Body of pancreas (tissue), 4 donors: ENCODE data around the gene WRNIP1. TPM values are rescaled to one million over a fixed set of nuclear protein-coding genes. Genes with fewer than 3 reads are reported as not detected.
"Not testable (repeated sequence)": the region's sequence is repeated elsewhere in the genome, so short reads cannot be mapped to it uniquely, and the experiment has no call there.

Experiments
- ATAC-seq: fragments of 150-250 bp; one replicate; pipeline ENCODE4 v1.9.1; 2016
- DNase-seq, 4 donors: peaks; one replicate each; pipeline ENCODE4 v3.0.0-alpha.2; 2019
- H3K27ac ChIP-seq, 4 donors: fragments of 200-600 bp; sonication (generic); 1 replicate in 3 of 4; 2 replicates in 1 of 4; pipeline versions ENCODE4 v1.5.1 to v1.6.1; 2016 to 2019; ENCODE audit warnings: mild to moderate bottlenecking in 1 of 4, mixed read lengths in 1 of 4, moderate library complexity in 1 of 4
- H3K27me3 ChIP-seq, 2 donors: fragments of 200-600 bp; sonication (generic); one replicate each; pipeline ENCODE4 v1.6.0; 2016; ENCODE audit warnings: mild to moderate bottlenecking in 1 of 2
- H3K36me3 ChIP-seq, 2 donors: fragments of 200-600 bp; sonication (generic); replicated peaks in 1 of 2; 2 replicates each; pipeline ENCODE4 v1.5.1; 2016; ENCODE audit warnings: low read depth in 2 of 2; ENCODE audit not compliant: insufficient read depth in 1 of 2
- H3K4me1 ChIP-seq: fragments of 200-600 bp; sonication (generic); one replicate; pipeline ENCODE4 v1.6.0; 2016
- H3K4me3 ChIP-seq, 2 donors: fragments of 200-600 bp; sonication (generic); 1 replicate in 1 of 2; 2 replicates in 1 of 2; pipeline ENCODE4 v1.5.1; 2016 to 2019
- H3K9me3 ChIP-seq, 3 donors: fragments of 200-600 bp; sonication (generic); 1 replicate in 2 of 3; 2 replicates in 1 of 3; pipeline ENCODE4 v1.5.1; 2016
- POLR2A ChIP-seq, 3 donors: fragments of 450-650 bp; IDR thresholded peaks; one replicate each; pipeline ENCODE4 v1.6.1; 2016; ENCODE audit warnings: antibody characterized with exemption in 3 of 3, mild to moderate bottlenecking in 2 of 3
- WGBS, 2 donors: methylation state at CpG; one replicate each; pipeline ENCODE4 v1.1.5; 2017; 5-methylcytosine and 5-hydroxymethylcytosine counted together
- intact Hi-C: fragments of 100-400 bp; cut with DNase I; formaldehyde crosslinking; loops from one replicate; pipeline ENCODE4 v1.15.1; 2023
- total RNA-seq, 2 donors: library from RNA; depleted of rRNA; stranded (reverse); fragments of >200 nt; gene quantifications; one replicate each; pipeline ENCODE4 v1.1.0, GENCODE V29; 2016
- TF ChIP-seq, protein P1 (sequence below), 7 experiments: fragments of 450-650 bp in 4 of 7; fragments of 200-600 bp in 3 of 7; sonication (generic) in 3 of 7; IDR thresholded peaks; one replicate each; pipeline ENCODE4 v1.5.1; 2016 to 2019; ENCODE audit warnings: antibody characterized with exemption in 7 of 7

WRNIP1 gene
- total RNA-seq, 2 donors from 2014 or later, result 61.0 to 62.0 TPM

DNA sequence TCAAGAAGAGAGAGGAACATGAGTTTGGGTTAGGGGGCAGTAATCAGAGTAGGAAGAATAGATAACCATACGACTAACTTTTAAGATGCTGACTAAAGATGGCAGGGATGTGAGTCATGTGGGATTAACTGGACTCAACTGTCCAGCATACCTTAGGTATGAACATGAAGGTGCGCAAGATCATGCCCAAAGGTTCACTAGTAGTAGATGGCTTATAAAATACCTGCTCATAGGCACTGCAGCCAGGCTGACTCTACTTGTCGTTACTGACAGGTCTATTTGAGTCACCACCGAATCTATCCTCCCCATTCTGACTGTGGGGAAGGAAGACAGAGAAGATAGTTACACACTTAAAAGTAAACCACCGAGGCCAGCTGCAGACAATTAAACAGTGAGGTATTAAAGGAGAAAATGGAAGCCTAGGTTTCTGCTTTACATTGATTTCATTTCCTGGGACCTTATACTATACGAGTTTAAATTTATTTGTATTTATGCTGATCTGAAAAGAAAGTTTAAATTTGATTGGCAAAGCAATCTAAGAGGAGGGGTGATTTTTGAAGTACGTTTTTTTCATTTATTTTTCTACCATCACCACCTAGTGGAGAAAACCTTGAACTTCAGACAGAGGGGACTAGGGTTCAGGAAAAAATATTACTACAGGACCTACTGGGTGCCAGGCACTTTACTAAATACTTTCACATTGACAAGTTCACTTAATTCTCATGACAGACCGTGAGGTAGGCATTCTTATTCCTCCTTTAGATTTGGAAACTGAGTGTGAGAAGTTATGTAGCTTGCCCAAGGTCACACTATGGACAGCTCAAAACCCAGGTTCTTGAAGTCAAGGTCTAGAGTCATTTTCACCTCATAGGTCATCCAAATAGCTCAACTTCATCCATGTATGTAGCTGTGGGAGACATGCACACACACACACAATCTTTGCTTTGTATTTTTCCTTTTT is 4.0 kb upstream of the WRNIP1 start:
- no peak for ATAC-seq
- TF ChIP-seq, protein P1, sequence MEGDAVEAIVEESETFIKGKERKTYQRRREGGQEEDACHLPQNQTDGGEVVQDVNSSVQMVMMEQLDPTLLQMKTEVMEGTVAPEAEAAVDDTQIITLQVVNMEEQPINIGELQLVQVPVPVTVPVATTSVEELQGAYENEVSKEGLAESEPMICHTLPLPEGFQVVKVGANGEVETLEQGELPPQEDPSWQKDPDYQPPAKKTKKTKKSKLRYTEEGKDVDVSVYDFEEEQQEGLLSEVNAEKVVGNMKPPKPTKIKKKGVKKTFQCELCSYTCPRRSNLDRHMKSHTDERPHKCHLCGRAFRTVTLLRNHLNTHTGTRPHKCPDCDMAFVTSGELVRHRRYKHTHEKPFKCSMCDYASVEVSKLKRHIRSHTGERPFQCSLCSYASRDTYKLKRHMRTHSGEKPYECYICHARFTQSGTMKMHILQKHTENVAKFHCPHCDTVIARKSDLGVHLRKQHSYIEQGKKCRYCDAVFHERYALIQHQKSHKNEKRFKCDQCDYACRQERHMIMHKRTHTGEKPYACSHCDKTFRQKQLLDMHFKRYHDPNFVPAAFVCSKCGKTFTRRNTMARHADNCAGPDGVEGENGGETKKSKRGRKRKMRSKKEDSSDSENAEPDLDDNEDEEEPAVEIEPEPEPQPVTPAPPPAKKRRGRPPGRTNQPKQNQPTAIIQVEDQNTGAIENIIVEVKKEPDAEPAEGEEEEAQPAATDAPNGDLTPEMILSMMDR (IDR thresholded peaks at IDR 0.05), result peak in 6 of 7 experiments; percentile 17 to 36 (median 26)
- no peak for TF ChIP-seq POLR2A (IDR thresholded peaks at IDR 0.05)
- Histone ChIP-seq H3K36me3 (no peaks in the 10 kb centered on the region), H3K9me3 (no peaks in the 10 kb centered on the region), H3K4me1 (peaks cover 5% of the 10 kb centered on the region), H3K4me3 (no peak overlapping the region), H3K27me3 (no peaks in the 10 kb centered on the region), H3K27ac (no peak overlapping the region)
- DNase-seq, result no peak
- WGBS, 2 donors, result 52 to 54% methylated on average over 8 of the region's 8 CpGs
- intact Hi-C loops, result no loop called here

DNA sequence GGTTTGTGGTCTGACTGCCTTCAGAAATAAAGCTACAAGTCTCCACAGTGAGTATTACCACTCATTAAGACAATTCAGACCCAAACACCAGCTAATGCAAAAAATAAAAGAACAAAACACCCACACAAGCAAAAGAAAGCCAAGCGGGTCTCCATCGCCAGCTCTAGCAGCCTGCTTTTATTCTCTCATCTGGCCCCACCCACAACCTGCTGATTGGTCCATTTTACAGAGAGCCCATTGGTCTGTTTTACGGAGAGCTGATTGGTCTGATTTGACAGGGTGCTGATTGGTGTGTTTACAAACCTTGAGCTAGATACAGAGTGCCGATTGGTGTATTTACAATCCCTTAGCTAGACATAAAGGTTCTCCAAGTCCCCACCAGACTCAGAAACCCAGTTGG is 2.3 kb upstream of the WRNIP1 start:
- H3K4me1 ChIP-seq, result peaks cover 12% of the 10 kb centered on the region
- H3K27me3 ChIP-seq, H3K36me3 ChIP-seq, H3K4me3 ChIP-seq, H3K9me3 ChIP-seq, ATAC-seq, DNase-seq, intact Hi-C loops, H3K27ac ChIP-seq: not testable (repeated sequence)
- WGBS, 2 donors, result 68 to 83% methylated on average over 3 to 4 of the region's 4 CpGs

DNA sequence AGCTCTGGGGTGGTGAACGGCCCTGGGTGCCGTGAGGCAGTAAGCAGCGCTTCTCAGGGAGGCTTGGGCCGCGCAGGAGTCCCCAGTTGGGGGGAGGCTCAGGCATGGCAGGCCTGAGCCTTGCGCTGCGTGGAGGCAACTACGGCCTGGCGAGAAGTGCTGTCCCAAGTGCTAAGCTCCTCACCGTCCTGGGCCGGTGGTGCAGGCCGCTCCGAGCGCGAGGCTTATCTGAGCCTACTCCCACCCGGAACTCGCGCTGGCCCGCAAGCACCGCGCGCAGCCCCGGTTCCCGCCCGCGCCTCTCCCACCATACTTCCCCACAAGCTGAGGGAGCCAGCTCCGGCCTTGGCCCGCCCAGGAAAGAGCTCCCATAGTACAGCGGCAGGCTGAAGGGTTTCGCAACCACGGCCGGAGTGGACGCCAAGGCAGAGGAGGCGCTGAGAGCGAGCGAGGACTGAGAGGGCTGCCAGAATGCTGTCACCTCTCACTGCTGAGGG is 1.8 kb upstream of the WRNIP1 start:
- Histone ChIP-seq H3K36me3 (no peaks in the 10 kb centered on the region), H3K9me3 (no peaks in the 10 kb centered on the region), H3K27ac (peak overlapping the region in 1 of 4 donors; percentile 88), H3K4me1 (peaks cover 17% of the 10 kb centered on the region), H3K27me3 (no peaks in the 10 kb centered on the region), H3K4me3 (no peak overlapping the region)
- DNase-seq (peak in 1 of 4 donors; percentile 29), ATAC-seq (no peak)
- TF ChIP-seq, protein P1 (IDR thresholded peaks at IDR 0.05), result no peak
- no peak for TF ChIP-seq POLR2A (IDR thresholded peaks at IDR 0.05)
- intact Hi-C loops, result no loop called here
- WGBS, 2 donors, result 94 to 96% methylated on average over 15 to 25 of the region's 36 CpGs

DNA sequence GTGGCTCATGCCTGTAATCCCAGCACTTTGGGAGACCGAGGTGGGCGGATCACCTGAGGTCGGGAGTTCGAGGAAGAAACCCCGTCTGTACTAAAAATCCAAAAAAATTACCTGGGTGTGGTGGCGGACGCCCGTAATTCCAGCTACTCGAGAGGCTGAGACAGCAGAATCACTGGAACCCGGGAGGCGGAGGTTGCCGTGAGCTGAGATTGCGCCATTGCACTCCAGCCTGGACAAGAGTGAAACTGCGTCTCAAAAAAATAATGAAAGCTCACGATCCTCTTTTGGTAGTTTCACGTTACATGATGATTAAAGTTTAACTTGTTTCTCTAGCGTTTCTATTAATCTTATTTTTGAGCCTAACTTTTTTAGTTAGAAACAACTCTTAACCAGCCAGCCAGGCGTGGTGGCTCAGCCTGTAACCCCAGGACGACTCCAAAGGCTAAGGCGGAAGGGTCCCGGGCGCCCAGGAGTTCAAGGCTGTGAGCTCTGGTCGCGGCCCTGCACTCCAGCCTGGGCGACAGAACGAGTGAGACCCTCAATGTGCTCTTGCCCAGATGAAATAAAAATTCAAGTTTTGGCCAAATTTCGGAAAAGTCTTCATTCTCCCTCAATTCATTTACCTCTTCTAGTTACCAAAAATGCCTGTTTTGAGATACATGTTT is 1.2 kb upstream of the WRNIP1 start:
- Histone ChIP-seq H3K36me3 (no peaks in the 10 kb centered on the region), H3K27me3 (no peaks in the 10 kb centered on the region), H3K27ac (peak overlapping the region in 3 of 4 donors; percentile 7 to 88 (median 80)), H3K9me3 (no peaks in the 10 kb centered on the region), H3K4me3 (no peak overlapping the region), H3K4me1 (peaks cover 23% of the 10 kb centered on the region)
- 59 to 63% methylated on average over 27 of the region's 27 CpGs for WGBS, 2 donors
- intact Hi-C loops, result no loop called here
- ATAC-seq, result no peak
- DNase-seq, result no peak
- TF ChIP-seq POLR2A (IDR thresholded peaks at IDR 0.05), result no peak
- TF ChIP-seq, protein P1 (IDR thresholded peaks at IDR 0.05), result no peak

DNA sequence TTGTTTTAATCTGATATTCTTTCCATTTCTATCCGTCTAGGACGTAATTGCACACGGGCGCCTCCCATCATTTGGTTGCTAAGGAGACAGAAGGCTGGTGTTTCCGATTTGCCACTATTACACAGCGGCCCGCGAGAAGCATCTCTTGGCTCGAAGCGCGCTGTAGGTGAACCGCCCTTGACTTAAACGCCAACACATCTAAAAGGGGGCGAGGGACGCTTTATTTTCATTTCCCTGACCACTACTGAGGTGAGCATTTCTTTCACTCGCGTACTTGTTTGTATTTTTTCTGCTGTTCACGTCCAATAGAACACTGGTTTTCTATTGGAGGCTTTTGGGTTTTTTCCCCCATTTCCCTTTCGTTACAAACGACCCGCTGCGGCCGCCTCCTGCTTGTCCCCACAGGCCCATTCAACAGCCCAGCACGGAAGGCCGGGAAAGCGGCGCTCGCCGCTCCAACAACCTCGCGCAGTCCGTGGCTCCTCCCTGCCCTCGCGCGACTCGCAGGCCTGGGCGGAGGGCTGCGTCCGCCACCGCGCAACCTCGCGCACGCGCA is 505 bp upstream of the WRNIP1 start:
- TF ChIP-seq POLR2A (IDR thresholded peaks at IDR 0.05), result peak in 2 of 3 donors; percentile 71 to 79
- TF ChIP-seq, protein P1 (IDR thresholded peaks at IDR 0.05), result no peak
- ATAC-seq (peak; percentile 82), DNase-seq (peak; percentile 44 to 59 (median 53))
- H3K27ac ChIP-seq, result peak overlapping the region; percentile 9 to 88 (median 77)
- peak overlapping the region in 1 of 2 donors; percentile 2 for H3K4me3 ChIP-seq
- 0 to 1% methylated on average over 34 to 45 of the region's 45 CpGs for WGBS, 2 donors
- no peaks in the 10 kb centered on the region for H3K36me3 ChIP-seq
- H3K27me3 ChIP-seq, result no peaks in the 10 kb centered on the region
- H3K9me3 ChIP-seq, result no peaks in the 10 kb centered on the region
- intact Hi-C loops, result no loop called here
- H3K4me1 ChIP-seq, result peaks cover 26% of the 10 kb centered on the region
